GM19452 (cell line): ENCODE results near the gene ANKRD29.
A peak's percentile ranks its signal among the peaks of the same experiment; 100 is the strongest.
"Not testable (repeated sequence)": the region's sequence is repeated elsewhere in the genome, so short reads cannot be mapped to it uniquely, and the experiment has no call there.

ENCODE experiments used
- ATAC-seq: cut with Tn5 transposase; IDR thresholded peaks from one replicate; pipeline ENCODE4 v1.9.1; 2021; ENCODE audit not compliant: unreplicated experiment

ANKRD29 gene

DNA sequence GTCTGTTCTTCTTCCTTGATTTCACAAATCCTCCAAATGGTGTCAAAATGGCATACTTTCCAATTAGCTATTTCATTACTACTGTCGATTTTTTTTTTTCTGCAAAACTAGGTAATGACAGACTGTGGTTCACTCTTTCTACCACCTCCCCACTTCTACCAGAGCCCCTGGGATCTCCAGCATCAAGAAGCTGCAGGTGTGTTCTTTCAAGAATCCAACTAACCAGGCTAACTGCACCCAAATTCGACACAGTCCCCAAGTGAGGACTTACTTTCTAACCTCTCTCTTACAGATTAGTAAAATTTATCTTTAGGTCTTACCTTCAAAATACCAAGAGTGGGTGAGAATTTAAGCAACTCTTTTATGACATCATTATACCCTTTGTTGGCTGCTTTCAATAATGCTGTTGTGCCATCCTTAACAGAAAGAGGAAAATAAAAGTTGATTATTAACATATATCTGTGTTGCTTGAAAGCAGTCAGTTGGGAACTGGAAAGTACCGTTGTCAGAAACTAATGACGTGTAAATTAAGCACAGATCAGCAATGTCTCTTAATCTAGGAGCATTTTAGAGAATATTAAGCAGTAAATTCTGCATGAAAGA lies 45.2 kb downstream of the ANKRD29 start:
- peak; percentile 59 for ATAC-seq

DNA sequence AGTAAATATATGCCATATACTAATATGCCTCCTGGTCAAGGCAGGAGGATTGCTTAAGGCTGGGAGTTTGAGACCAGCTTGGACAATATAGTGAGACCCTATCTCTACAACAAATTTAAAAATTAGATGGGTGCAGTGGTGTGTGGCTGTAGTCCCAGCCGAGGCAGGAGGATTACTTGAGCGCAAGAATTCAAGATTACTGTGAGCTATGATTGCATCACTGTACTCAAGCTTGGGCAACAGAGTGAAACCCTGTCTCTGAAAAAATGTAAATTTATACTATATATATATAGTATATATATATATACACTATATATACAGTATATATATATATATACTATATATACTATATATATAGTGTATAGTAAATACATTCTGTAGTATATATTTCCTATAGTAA lies 46.5 kb downstream of the ANKRD29 start:
- ATAC-seq: no peak

DNA sequence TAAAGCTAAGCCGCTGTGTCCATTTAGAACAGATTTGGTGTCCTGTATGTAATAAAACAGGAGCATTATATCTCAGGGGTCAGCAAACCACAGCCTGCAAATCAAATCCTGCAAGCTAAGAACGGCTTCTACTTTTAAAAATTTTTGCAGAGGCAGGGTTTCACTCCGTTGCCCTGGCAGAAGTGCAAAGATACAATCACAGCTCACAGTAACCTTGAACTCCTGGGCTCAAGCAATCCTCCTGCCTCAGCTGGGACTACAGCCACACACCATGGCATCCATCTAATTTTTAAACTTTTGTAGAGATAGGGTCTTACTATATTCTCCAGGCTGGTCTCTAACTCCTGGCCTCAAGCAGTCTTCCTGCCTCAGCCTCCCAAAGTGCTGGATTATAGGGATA lies 47.8 kb downstream of the ANKRD29 start:
- no peak for ATAC-seq

DNA sequence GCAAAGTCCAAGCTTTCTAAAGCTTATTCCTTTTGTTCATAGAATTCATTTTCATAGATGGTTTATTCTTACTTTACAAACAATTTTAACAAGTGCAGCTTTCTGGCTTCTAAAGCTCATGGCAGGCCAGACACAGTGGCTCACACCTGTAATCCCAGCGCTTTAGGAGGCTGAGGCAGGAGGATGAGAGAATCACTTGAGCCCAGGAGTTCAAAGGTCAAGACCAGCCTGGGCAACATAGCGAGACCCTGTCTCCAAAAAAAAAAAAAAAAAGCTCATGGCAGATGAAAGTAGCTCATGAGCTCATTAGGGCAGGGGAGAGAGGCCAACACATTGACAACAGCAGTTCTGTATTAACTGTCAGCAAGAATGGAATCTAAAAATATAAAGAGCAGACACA lies 48.3 kb downstream of the ANKRD29 start:
- ATAC-seq: no peak

DNA sequence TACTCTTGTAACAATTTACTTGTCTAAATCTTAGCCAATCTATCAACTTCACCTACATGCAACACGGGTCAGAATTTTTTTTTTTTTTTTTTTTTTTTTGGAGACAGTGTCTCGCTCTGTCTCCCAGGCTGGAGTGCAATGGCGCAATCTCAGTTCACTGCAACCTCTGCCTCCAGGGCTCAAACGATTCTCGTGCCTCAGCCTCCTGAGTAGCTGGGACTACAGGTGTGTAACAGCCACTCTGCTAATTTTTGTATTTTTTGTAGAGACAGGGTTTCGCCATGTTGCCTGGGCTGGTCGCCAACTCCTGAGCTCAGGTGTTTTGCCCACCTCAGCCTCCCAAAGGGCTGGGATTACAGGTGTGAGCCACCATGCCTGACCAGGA lies 49.6 kb downstream of the ANKRD29 start:
- ATAC-seq: not testable (repeated sequence)

DNA sequence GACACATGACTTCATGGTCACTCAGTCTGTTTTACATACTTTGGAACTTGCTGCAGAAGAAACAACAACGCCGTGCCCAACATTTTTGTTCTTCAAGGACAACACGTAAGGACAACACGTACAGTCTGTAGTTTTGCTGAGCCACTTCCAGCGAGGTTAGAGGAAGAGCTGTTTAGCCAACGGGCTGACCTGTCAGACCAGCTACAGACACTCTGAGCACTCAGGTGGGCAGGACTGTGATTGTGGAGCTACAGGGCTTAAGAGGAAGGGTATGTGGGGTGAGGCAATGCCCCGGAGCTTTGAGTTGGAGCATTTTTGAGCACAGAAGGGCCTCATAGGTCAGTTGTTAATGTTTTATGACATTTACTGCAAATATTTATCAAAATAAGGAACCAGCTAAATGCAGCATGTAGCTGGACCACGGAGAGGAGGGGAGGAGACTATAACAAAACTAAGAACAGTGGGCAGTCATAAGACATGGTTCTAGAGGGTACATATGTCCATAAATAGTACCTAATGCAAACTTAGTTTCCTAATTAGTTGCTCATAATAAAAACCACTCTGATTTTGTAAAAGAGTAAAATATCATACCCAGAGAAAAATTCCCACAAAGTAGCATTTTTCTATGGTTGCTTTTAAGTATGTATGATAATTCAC lies 50.1 kb downstream of the ANKRD29 start:
- no peak for ATAC-seq

DNA sequence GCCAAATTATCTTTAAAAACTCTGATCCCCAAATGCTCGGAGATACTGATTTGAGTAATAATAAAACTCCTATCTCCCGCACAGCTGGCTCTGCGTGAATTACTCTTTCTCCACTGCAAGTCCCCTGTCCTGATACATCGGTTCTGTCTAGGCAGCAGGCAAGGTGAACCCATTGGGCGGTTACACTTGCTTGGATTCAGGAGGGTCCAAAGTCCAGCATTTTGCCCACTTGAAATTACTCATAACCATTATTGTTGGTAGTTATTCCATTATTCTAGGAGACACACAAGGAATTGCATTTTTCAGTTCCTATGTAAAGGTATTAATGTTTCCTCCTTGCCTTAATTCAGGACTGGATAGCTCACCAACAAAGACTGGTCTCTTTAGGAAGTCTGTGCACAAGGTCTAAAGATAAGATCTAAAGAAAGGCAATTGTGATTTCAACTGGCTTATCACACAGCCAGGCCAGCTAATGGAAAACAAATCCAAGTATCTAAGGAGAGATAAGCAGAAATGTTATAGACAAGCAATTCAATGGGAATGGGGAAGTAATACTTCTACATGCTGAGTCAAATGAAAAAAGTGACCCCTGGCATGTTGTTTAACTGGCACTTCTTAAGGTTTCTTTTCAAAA lies 53.2 kb downstream of the ANKRD29 start:
- no peak for ATAC-seq

DNA sequence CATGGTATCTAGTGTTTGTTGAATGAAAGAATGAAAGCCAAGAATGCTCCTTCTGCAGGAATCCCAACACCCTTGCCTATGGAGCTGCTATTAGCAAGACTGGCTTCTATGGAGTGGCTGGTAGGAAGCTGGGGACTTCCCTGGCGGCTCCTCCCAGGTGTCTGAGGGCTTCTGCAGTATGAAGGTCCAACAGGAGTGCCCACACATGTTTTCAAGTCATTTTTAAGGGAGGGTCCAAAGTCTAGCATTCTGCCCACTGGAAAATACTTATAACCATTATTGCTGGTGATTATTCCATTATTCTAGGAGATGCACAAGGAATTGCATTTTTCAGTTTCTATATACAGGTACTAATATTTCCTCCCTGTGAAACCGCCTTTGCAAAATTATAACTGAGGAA lies 54.5 kb downstream of the ANKRD29 start:
- ATAC-seq: no peak

DNA sequence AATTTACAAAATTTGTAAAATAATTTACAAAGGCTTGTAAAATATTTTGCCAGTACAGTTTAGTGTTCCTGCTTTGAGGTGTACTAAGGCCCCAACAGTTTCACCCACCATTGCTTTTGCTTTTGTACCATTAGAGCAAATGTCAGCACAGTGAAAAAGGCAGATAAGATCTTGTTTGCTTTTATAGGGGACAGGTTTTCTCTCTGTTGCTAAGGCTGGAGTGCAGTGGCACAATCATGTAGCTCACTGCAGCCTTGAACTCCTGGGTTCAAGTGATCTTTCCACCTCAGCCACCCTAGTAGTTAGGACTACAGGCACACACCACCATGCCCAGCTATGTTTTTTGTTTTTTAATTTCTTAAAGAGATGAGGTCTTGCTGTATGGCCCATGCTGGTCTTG lies 56.8 kb downstream of the ANKRD29 start:
- no peak for ATAC-seq

DNA sequence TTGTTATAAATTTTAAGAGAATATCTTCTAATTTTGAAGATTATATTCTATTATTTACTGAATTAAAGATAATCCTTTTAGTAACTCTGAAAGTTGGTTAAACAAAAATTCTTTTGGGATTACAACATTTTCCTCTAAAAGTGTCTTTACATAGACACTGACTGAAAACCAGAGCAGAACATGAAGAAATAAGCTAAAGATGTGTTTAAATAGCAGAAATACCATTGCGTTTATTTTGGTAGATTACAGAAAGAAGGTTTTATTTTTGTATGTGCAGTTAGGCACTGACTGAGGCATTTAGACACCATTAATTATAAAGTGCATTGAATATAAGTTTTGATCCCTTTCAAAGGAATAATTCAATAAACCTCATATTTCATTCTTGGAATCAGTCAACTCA lies 62.9 kb downstream of the ANKRD29 start:
- ATAC-seq: no peak

DNA sequence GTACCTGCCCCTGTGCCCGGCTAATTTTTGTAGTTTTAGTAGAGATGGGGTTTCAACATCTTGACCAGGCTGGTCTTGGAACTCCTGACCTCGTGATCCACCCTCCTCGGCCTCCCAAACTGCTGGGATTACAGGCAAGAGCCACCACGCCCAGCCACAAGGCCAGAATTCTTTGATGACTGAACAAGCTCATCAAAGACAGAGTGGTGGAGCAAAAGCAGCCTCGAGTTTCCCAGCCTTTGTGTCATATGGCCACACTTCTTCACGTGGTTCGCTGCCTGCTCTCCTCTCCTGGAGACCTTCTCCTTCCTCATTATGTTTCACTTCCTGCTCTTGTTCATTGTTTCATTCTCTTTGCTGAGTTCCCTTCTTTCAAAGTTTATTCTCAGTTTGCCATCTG lies 66.5 kb downstream of the ANKRD29 start:
- ATAC-seq: no peak

DNA sequence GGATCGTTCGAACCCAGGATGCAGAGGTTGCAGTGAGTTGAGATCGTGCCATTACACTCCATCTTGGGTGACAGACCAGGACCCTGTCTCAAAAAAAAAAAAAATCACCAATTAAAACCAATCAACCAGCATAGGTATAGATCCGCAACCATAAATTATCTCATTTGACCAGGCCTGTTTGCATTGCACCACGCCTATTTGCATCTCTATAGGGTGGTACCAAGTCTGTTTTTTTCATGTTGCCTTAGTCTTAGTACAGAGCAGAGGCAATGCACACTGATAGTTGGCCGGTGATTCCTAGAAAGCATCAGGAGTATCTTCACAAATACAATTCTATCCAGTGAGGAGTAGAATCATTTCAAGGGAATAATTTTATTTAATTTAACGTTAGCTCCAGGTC lies 67.1 kb downstream of the ANKRD29 start:
- no peak for ATAC-seq

DNA sequence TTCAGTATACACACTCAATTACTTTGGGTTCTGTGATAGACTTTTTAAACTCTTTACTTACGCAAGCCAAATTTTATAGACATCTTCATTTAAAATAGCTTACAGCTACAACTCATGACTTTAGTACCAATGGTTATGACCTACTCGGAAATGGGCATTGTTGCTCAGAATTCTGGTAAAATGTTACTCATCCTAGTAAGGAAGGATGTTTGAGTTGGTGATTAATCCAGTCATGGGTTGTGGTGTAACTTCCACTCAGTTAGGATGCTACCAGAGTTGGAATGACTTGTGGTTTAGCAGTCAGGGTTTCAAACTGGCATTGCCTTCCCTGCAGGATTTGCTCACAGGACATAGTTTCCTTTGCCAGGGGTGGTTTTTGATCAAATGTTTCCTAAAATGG lies 69.0 kb downstream of the ANKRD29 start:
- ATAC-seq: no peak

DNA sequence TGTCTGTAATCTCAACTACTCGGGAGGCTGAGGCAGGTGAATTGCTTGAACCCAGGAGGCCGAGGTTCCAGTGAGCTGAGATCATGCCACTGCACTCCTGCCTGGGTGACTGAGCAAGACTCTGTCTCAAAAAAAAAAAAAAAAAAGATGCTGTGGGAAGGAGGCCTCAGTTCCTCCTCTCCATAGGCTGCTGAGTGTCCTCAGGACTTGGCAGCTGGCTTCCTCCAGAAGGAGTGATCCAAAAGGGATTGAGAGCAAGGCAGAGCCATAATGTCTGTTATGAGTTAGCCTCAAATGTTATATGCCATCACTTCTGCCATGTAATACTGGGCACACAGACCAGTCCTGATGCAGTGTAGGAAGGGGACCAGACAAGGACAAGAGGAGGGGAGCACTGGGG lies 69.8 kb downstream of the ANKRD29 start:
- ATAC-seq: no peak

DNA sequence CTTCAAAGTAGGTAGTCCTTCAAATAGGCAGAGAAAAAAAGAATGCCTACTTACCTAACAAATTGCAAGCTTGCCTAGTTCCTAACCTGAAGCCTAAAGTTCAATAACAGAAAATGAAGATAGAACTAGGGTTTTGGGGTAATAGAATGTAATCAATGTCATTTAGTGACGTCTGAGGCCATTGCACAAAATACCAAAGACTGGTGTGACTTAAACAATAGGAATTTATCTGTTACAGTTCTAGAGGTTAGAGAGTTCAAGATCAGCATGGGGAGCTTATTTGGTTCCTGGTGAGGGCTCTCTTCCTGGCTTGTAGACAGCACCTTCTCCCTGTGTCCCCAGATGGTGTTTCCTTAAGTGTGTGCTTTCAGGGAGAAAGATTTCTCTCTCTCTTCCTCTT lies 71.7 kb downstream of the ANKRD29 start:
- no peak for ATAC-seq

DNA sequence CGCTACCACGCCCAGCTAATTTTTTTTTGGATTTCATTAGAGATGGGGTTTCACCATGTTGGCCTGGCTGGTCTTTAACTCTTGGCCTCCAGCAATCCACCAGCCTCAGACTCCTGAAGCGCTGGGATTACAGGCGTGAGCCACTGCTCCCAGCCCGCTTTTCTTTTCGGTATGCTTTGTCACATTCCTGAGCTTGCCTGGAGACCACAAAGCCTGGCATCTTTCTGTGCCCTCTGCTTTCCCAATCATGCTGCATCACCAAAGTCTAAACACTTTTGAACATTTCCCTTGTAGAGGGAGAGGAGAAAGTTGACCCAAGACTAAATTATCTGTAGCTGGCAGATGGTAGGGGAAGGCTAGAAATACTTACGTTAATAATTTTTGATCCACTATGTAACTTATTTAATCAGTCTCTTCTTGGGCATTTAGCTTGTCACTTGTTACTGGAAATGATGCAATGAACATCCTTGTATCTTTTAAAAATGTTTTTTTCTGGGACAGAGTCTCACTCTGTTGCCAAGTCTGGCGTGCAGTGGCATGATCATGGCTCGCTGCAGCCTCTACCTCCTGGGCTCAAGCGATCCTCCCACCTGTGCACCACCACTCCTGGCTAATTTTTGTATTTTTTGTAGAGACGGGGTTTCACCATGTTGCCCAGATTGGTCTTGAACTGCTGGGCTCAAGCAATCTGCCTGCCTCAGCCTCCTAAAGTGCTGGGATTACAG lies 73.7 kb downstream of the ANKRD29 start:
- no peak for ATAC-seq

DNA sequence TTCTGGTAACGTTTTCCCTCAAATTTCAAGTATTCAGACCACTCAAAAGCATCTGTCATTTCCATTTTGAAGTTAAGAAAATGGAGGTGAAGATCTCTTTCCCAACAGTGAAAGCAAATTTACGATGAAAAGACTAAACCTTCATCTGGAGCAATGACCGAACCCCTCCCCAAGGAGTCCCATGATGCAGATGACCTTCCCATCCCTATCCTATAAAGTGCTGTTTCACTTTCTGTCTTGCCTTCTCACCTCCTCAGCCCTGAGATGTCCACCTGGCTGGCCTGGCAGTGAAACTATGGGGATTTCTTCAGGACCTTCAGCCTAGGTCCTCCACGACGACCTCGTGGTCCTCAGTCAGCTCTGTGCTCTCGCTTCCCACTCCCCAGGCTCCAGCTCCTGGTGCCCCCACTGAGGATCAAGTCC lies 75.5 kb downstream of the ANKRD29 start:
- ATAC-seq: no peak

DNA sequence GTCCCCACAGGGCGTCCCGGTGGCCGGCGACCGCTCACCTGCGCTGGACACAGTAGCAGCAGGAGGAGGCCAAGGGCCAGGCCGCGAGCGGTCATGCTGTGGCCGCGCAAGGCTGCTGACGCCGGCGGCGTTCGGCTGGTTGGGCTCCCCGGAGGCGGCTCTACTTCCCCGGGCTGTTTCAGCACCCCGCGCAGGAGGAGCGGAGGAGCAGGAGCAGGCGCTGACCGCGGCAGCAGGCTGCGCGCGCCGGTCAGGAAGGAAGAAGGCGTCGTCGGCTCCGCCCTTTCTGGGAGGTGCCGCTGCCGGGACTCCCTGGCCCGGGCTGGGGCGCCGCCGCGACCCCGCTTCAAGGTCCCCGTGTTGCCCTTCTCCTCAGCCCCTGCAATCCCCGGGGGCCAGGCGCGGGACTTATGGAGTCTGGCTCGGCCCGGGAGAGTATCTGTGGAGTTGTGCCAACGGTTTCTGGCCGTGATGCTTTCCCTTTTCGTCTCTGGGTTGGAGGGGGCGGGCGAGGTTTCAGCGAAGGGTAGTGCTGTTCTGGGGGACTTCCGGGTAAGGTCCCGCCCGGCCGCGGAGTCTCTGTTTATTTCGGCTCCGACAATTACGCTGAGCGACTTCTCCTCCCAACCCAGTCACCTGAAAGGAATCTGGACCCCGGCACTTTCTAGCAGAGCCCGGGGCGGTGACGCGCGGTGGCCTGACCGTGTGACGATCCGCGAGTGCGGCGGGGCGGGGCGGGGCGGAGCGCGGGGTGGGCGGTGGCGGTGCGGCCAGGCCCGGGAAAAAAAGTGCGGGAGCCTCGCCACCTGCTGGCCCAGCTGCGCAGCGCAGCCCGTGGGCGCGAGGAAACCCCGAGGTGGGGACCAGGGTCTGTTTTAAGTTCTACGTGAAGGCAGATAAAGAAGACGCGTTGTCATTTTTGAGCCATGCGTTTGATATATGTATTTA lies 76.2 kb downstream of the ANKRD29 start, which contains the start of gene NPC1:
Gene NPC1 (minus strand): TSS at position 258 of the 948 bp plus-strand sequence. CDS start 163 bp downstream, at position 95.
- ATAC-seq: peak; percentile 88

DNA sequence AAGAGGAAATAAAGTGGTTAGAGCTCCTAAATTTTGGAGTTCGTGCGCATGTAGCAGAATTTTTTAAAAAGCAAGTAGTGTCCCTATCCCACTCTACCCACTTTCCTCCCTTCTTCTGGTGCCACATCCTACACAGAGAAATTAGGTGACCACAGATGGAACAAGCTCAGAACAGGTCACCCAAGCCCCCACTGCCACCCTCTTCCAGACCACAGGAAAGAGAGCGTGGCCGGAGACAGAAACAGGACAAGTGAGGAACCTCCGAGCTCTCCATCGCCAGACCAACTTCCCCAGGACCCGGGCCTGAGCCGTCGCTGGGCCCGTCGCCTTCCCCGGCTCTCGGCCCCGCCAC lies 76.8 kb downstream of the ANKRD29 start:
- ATAC-seq: peak; percentile 21

DNA sequence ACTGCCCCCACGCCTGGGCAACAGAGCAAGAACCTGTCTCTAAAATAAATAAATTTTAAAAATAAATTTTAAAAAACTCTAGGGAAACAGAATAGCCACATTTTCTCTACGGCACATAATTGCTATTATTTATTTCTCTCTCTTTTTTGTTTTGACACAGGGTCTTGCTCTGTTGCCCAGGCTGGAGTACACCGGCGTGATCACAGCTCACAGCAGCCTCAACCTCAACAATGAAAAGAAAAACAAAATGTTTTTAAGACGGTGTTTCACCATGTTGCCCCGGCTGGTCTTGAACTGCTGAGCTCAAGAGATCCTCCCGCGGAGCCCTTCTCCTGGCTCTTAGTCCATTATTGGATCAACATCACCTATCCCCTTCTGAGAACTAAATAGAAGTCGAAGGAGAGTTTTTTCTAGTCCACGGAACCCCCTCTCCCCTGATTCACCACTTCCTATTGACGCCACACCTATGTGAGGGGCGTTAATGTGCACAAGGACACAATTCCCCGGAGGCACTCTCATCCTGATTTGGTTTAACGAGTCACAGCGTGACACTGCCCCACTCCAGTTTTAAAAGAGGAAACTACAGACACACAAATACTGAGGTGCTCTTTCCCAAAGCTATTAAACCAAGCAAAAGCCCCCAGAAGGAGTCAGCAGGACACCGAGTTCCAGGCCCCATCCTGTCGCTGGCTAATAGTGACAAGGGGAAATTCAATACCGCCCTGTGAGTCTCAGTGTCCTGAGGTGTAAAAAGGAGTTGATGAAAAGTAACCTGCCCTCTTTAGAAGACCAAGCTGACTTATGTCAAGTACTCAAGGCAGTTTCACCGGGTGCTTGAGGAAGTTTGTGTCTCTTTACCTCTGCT lies 77.5 kb downstream of the ANKRD29 start:
- ATAC-seq: no peak
